ENCODE data around the gene PRSS22. TPM values are rescaled to one million over a fixed set of nuclear protein-coding genes. Genes with fewer than 3 reads are reported as not detected.

PRSS22 gene
- total RNA-seq, 6 experiments from 2014 or later: not detected

DNA sequence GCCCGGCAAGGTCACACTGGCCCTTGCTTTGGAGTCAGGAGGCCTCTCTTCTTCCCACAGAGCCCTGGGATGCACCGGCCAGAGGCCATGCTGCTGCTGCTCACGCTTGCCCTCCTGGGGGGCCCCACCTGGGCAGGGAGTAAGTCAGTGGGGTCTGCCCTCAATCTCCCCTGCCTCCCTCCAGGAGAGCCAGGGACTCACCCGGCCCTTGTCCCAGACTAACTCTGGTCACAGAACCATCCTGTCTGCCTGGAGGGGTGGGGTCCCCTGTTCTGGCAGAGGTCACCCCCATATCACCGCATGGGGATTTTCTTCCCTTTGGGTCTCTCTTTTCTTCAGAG lies 27.6 kb downstream of the PRSS22 start:
- DNase-seq: no peak
- Mint-ChIP-seq H3K9me3 (peaks cover 5% of the 10 kb centered on the region), H3K27me3 (ENCODE audit: insufficient read depth) (peaks cover 32% of the 10 kb centered on the region), H3K4me3 (no peak overlapping the region), H3K36me3 (ENCODE audit: low read depth) (no peaks in the 10 kb centered on the region), H3K4me1 (ENCODE audit: low read depth) (peaks cover 9% of the 10 kb centered on the region), H3K27ac (no peak overlapping the region)
- TF ChIP-seq, protein P1, sequence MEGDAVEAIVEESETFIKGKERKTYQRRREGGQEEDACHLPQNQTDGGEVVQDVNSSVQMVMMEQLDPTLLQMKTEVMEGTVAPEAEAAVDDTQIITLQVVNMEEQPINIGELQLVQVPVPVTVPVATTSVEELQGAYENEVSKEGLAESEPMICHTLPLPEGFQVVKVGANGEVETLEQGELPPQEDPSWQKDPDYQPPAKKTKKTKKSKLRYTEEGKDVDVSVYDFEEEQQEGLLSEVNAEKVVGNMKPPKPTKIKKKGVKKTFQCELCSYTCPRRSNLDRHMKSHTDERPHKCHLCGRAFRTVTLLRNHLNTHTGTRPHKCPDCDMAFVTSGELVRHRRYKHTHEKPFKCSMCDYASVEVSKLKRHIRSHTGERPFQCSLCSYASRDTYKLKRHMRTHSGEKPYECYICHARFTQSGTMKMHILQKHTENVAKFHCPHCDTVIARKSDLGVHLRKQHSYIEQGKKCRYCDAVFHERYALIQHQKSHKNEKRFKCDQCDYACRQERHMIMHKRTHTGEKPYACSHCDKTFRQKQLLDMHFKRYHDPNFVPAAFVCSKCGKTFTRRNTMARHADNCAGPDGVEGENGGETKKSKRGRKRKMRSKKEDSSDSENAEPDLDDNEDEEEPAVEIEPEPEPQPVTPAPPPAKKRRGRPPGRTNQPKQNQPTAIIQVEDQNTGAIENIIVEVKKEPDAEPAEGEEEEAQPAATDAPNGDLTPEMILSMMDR (IDR thresholded peaks at IDR 0.05): no peak

DNA sequence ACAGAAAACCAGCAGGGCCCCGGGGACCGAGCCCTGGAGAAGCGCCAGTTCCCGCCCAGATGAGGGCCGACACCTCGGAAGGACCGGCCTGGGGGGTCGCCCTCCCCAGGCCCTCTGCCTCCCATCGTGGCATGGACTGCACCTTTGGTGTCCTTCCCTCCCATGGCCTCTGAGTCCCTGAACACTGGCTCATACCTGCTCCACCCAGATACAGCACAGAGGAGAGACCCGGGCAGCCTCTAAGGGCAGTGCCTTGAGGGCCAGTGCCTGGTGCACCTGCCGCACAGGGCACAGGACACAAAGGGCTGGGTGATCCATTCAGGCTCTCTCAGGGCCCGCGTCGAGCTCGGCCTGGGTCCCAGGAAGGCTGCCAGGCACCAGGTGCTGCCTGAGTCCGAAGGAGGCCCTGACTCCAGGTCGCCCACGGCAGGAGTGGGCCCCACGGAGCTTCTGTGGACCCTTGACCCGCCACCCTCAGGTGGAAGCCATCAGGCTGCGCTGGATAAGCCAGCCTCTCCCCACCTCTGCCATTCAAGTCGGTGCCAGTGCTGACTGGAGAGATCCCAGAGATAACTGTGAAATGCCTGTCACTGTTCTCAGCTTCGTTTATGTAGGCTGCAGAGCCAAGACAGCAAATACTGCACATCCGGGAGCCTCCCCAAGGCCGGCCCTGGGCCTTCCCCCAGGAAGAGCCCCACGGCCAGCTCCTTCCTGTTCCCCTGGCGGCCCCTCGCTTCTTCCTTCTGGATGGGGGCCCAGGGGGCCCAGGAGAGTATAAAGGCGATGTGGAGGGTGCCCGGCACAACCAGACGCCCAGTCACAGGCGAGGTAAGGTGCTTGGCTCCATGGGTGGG lies 28.2 kb downstream of the PRSS22 start, which contains the start of gene ZG16B:
TSS of gene ZG16B (plus strand) at position 803 of the 854 bp plus-strand sequence. CDS start 139 bp downstream, outside the sequence.
- TF ChIP-seq, protein P1 (IDR thresholded peaks at IDR 0.05): no peak
- Mint-ChIP-seq H3K4me1 (ENCODE audit: low read depth) (peaks cover 3% of the 10 kb centered on the region), H3K27me3 (ENCODE audit: insufficient read depth) (peaks cover 34% of the 10 kb centered on the region), H3K36me3 (ENCODE audit: low read depth) (no peaks in the 10 kb centered on the region), H3K4me3 (no peak within 1 kb of the TSS), H3K9me3 (peaks cover 5% of the 10 kb centered on the region), H3K27ac (no peak within 1 kb of the TSS)
- DNase-seq: no peak

DNA sequence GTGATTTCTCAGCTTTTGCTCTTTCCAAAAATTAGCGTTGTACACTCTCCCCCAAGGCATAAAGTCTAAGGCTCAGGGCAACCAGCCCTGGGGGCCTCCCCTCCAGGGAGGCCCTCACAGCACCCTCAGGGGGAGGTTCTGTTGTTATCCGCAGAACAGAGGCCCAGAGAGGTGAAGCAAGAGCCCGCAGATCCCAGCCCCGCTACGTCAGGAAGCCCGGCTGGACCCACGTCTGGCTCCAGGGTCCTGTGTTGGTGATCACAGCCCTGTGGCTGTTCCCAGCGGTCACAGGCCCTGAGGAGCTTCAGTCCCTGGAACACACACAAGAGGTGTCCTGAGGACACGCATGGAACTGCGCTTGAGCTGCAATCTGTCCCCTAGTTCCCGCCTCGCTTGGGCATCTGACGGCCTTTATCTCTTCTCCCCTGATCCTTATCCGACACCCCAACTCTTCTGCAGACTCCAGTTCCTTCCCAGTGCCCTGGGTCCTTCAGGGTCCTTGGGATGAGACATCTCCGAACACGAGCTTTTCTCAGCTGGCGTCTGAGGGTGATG lies 29.0 kb downstream of the PRSS22 start:
- H3K36me3 Mint-ChIP-seq (ENCODE audit: low read depth): no peaks in the 10 kb centered on the region
- TF ChIP-seq, protein P1 (IDR thresholded peaks at IDR 0.05): no peak
- no peak overlapping the region for H3K27ac Mint-ChIP-seq
- H3K27me3 Mint-ChIP-seq (ENCODE audit: insufficient read depth): peaks cover 37% of the 10 kb centered on the region
- no peak for DNase-seq
- H3K4me1 Mint-ChIP-seq (ENCODE audit: low read depth): no peaks in the 10 kb centered on the region
- peaks cover 5% of the 10 kb centered on the region for H3K9me3 Mint-ChIP-seq
- no peak overlapping the region for H3K4me3 Mint-ChIP-seq

DNA sequence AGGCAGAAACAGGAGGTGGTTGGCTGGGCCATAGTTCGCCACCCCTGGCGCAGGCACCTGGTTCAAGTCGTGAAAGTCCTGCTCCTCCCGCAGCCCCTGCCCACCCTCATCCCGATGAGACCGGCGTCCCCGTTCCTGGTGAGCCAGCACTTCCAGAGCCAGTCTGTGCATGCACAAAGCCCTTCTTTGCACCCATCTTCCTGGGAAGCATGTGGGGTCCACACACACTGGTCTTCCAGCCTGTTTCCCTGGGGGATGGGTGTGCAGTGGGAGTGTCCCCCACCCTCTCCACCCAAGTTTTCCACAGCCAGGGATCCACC lies 29.5 kb downstream of the PRSS22 start:
- Mint-ChIP-seq H3K27me3 (ENCODE audit: insufficient read depth) (peaks cover 38% of the 10 kb centered on the region), H3K4me1 (ENCODE audit: low read depth) (no peaks in the 10 kb centered on the region), H3K4me3 (no peak overlapping the region), H3K36me3 (ENCODE audit: low read depth) (no peaks in the 10 kb centered on the region), H3K27ac (no peak overlapping the region), H3K9me3 (peaks cover 5% of the 10 kb centered on the region)
- TF ChIP-seq, protein P1 (IDR thresholded peaks at IDR 0.05): no peak
- DNase-seq: no peak

DNA sequence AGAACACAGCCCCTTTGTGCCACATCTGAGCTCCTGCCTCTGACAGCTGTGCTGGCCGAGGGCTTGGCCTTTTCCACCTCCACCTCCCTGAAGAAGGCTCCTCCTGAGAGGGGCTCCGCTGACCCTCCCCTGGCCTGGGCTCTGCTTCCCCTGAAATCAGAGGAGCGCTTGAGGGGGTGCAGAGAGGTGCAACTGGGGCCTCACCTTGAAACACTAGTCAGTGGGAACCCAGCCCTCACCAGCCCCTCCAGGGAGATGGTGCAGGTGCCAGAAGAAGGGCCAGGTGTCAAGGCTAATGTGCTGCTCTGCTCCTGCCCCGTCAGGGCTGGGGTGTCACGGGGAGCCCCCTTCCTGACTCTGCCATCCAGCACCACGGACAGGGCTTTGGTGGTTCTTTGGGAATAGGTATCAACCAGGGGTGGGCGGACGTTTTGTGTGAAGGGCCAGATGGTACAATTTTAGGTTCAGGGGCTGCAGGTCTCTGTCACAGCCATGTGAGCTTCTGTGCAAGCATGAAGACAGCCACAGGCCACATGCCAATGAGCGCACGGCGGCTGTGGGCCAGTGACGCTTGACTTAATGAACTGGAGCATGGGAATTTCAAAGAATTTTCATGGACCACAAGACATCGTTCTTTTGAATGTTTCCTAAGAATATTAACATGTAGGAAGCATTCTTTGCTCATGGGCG lies 30.0 kb downstream of the PRSS22 start:
- H3K4me1 Mint-ChIP-seq (ENCODE audit: low read depth): no peaks in the 10 kb centered on the region
- H3K4me3 Mint-ChIP-seq: no peak overlapping the region
- DNase-seq: no peak
- H3K27ac Mint-ChIP-seq: no peak overlapping the region
- H3K9me3 Mint-ChIP-seq: peaks cover 5% of the 10 kb centered on the region
- peaks cover 38% of the 10 kb centered on the region for H3K27me3 Mint-ChIP-seq (ENCODE audit: insufficient read depth)
- no peaks in the 10 kb centered on the region for H3K36me3 Mint-ChIP-seq (ENCODE audit: low read depth)
- TF ChIP-seq, protein P1 (IDR thresholded peaks at IDR 0.05): no peak

All from HFFc6 (cell line).